ENCODE measurements around the gene FOXA3.

Gene FOXA3

GRCh38 chr19:45872095-45872919 is 8.2 kb downstream of the FOXA3 start (continued):
- TF ChIP-seq ZBTB49 (tag by site-specific recombination; IDR thresholded peaks at IDR 0.05; ENCODE audit: low read depth) (no peak), ZNF292 (tag by site-specific recombination; IDR thresholded peaks at IDR 0.05; ENCODE audit: borderline replicate concordance, low read depth) (no peak), HIC1 (tag by site-specific recombination; IDR thresholded peaks at IDR 0.05) (no peak), KLF17 (tag by site-specific recombination; IDR thresholded peaks at IDR 0.05) (no peak), ZNF571 (tag by site-specific recombination; IDR thresholded peaks at IDR 0.05) (no peak), ZNF513 (tag by site-specific recombination; IDR thresholded peaks at IDR 0.05) (no peak), ZNF354C (tag by site-specific recombination; IDR thresholded peaks at IDR 0.05; ENCODE audit: borderline replicate concordance, low read depth) (no peak), ZNF510 (tag by site-specific recombination; IDR thresholded peaks at IDR 0.05; ENCODE audit: insufficient replicate concordance) (no peak), ZNF530 (tag by site-specific recombination; IDR thresholded peaks at IDR 0.05; ENCODE audit: low read depth) (no peak), TSHZ1 (tag by site-specific recombination; IDR thresholded peaks at IDR 0.05; ENCODE audit: borderline replicate concordance) (no peak), BCL11A (tag by site-specific recombination; IDR thresholded peaks at IDR 0.05; ENCODE audit: low read depth) (no peak), ZNF433 (tag by site-specific recombination; IDR thresholded peaks at IDR 0.05; ENCODE audit: low read depth) (no peak)

- TF ChIP-seq ZNF239 (tag by site-specific recombination; IDR thresholded peaks at IDR 0.05) (no peak), ZBTB8A (tag by site-specific recombination; IDR thresholded peaks at IDR 0.05) (no peak), OVOL3 (tag by site-specific recombination; IDR thresholded peaks at IDR 0.05) (no peak), PRDM4 (tag by site-specific recombination; IDR thresholded peaks at IDR 0.05) (no peak), ZNF280D (tag by site-specific recombination; IDR thresholded peaks at IDR 0.05) (no peak)
- no peaks in the 10 kb centered on the region for H3K36me3 ChIP-seq (ENCODE audit: control insufficient read depth in 2 of 2, insufficient read depth in 1 of 2, low read length in 2 of 2)
- H3K27ac ChIP-seq (ENCODE audit: extremely low read depth, low read depth, low read length), result no peak overlapping the region
- no peak overlapping the region for H3K4me3 ChIP-seq (ENCODE audit: low read depth, low read length)
- ChIA-PET POLR2A (interaction anchor here (0.6 kb wide), 1 partner anchor 75 kb away, joined by 3 read pairs; no protein-coding TSS in a partner anchor), CTCF (interaction anchor here (1.1 to 1.2 kb wide), 2 partner anchors 9 to 204 kb away, joined by 4 read pairs; no protein-coding TSS in a partner anchor)
- H3K9me3 ChIP-seq (ENCODE audit: control insufficient read depth, insufficient read depth, low read depth, low read length), result no peaks in the 10 kb centered on the region
- H3K4me1 ChIP-seq (ENCODE audit: control insufficient read depth, insufficient read depth, low read length), result no peaks in the 10 kb centered on the region
Observed at GRCh38 chr19:45873219-45873772, 9.2 kb downstream of the FOXA3 start.

Measured in HEK293 (cell line).